ENCODE measurements around the gene ARHGEF37.

ARHGEF37 gene

GRCh38 chr5:149616727-149617285 lies 35.5 kb downstream of the ARHGEF37 start:
- DNase-seq: no peak
- in situ Hi-C loops (cut with HindIII; ENCODE audit: low pct_ligation_motif_present, low pct_unique_long_range_greater_than_20kb, low sequenced_read_pairs): no loop called here

- DNase-seq: peak; percentile 33
- in situ Hi-C loops (cut with HindIII; ENCODE audit: low pct_ligation_motif_present, low pct_unique_long_range_greater_than_20kb, low sequenced_read_pairs): no loop called here
These were observed 36.5 kb downstream of the ARHGEF37 start for GRCh38 chr5:149617760-149618306.

- in situ Hi-C loops (cut with HindIII; ENCODE audit: low pct_ligation_motif_present, low pct_unique_long_range_greater_than_20kb, low sequenced_read_pairs): no loop called here
- DNase-seq: peak; percentile 66
These were observed 37.4 kb downstream of the ARHGEF37 start for GRCh38 chr5:149618581-149619248.

GRCh38 chr5:149621415-149622098 lies 40.3 kb downstream of the ARHGEF37 start:
- in situ Hi-C loops (cut with HindIII; ENCODE audit: low pct_ligation_motif_present, low pct_unique_long_range_greater_than_20kb, low sequenced_read_pairs): no loop called here
- no peak for DNase-seq

- no peak for DNase-seq
- in situ Hi-C loops (cut with HindIII; ENCODE audit: low pct_ligation_motif_present, low pct_unique_long_range_greater_than_20kb, low sequenced_read_pairs): no loop called here
These were observed 41.2 kb downstream of the ARHGEF37 start for GRCh38 chr5:149622466-149622865.

GRCh38 chr5:149623473-149623872 lies 42.2 kb downstream of the ARHGEF37 start:
- in situ Hi-C loops (cut with HindIII; ENCODE audit: low pct_ligation_motif_present, low pct_unique_long_range_greater_than_20kb, low sequenced_read_pairs): no loop called here
- no peak for DNase-seq

- DNase-seq: no peak
- in situ Hi-C loops (cut with HindIII; ENCODE audit: low pct_ligation_motif_present, low pct_unique_long_range_greater_than_20kb, low sequenced_read_pairs): loop anchor here (25.0 kb wide), 1 partner anchor 210 kb away; no protein-coding TSS in a partner anchor
These were observed 45.8 kb downstream of the ARHGEF37 start for GRCh38 chr5:149627070-149627469.

GRCh38 chr5:149628221-149628620 lies 46.9 kb downstream of the ARHGEF37 start:
- DNase-seq: no peak
- in situ Hi-C loops (cut with HindIII; ENCODE audit: low pct_ligation_motif_present, low pct_unique_long_range_greater_than_20kb, low sequenced_read_pairs): loop anchor here (25.0 kb wide), 1 partner anchor 209 kb away; no protein-coding TSS in a partner anchor

- no peak for DNase-seq
- in situ Hi-C loops (cut with HindIII; ENCODE audit: low pct_ligation_motif_present, low pct_unique_long_range_greater_than_20kb, low sequenced_read_pairs): loop anchor here (25.0 kb wide), 1 partner anchor 208 kb away; no protein-coding TSS in a partner anchor
These were observed 47.6 kb downstream of the ARHGEF37 start for GRCh38 chr5:149628846-149629388.

- in situ Hi-C loops (cut with HindIII; ENCODE audit: low pct_ligation_motif_present, low pct_unique_long_range_greater_than_20kb, low sequenced_read_pairs): loop anchor here (25.0 kb wide), 1 partner anchor 208 kb away; no protein-coding TSS in a partner anchor
- DNase-seq: no peak
These were observed 48.1 kb downstream of the ARHGEF37 start for GRCh38 chr5:149629421-149629820.

GRCh38 chr5:149630337-149630736 lies 49.0 kb downstream of the ARHGEF37 start:
- in situ Hi-C loops (cut with HindIII; ENCODE audit: low pct_ligation_motif_present, low pct_unique_long_range_greater_than_20kb, low sequenced_read_pairs): loop anchor here (25.0 kb wide), 1 partner anchor 207 kb away; no protein-coding TSS in a partner anchor
- DNase-seq: no peak

GRCh38 chr5:149631506-149631905 lies 50.2 kb downstream of the ARHGEF37 start:
- no peak for DNase-seq
- in situ Hi-C loops (cut with HindIII; ENCODE audit: low pct_ligation_motif_present, low pct_unique_long_range_greater_than_20kb, low sequenced_read_pairs): loop anchor here (25.0 kb wide), 1 partner anchor 206 kb away; no protein-coding TSS in a partner anchor

- DNase-seq: peak; percentile 56
- in situ Hi-C loops (cut with HindIII; ENCODE audit: low pct_ligation_motif_present, low pct_unique_long_range_greater_than_20kb, low sequenced_read_pairs): loop anchor here (25.0 kb wide), 1 partner anchor 205 kb away; no protein-coding TSS in a partner anchor
These were observed 51.3 kb downstream of the ARHGEF37 start for GRCh38 chr5:149632311-149633251.

GRCh38 chr5:149633476-149634350 lies 52.4 kb downstream of the ARHGEF37 start:
- no peak for DNase-seq

GRCh38 chr5:149635394-149635793 lies 54.1 kb downstream of the ARHGEF37 start:
- DNase-seq: no peak
- in situ Hi-C loops (cut with HindIII; ENCODE audit: low pct_ligation_motif_present, low pct_unique_long_range_greater_than_20kb, low sequenced_read_pairs): loop anchor here (25.0 kb wide), 1 partner anchor 202 kb away; no protein-coding TSS in a partner anchor

More at GRCh38 chr5:149633476-149634350, 52.4 kb downstream of the ARHGEF37 start:
- in situ Hi-C loops (cut with HindIII; ENCODE audit: low pct_ligation_motif_present, low pct_unique_long_range_greater_than_20kb, low sequenced_read_pairs): loop anchor here (25.0 kb wide), 1 partner anchor 204 kb away; no protein-coding TSS in a partner anchor

GRCh38 chr5:149636191-149636860 lies 55.0 kb downstream of the ARHGEF37 start:
- no peak for DNase-seq
- in situ Hi-C loops (cut with HindIII; ENCODE audit: low pct_ligation_motif_present, low pct_unique_long_range_greater_than_20kb, low sequenced_read_pairs): loop anchor here (25.0 kb wide), 1 partner anchor 201 kb away; no protein-coding TSS in a partner anchor

Data from ACHN (cell line).